ENCODE data around the gene EGR4.

EGR4 gene

DNA sequence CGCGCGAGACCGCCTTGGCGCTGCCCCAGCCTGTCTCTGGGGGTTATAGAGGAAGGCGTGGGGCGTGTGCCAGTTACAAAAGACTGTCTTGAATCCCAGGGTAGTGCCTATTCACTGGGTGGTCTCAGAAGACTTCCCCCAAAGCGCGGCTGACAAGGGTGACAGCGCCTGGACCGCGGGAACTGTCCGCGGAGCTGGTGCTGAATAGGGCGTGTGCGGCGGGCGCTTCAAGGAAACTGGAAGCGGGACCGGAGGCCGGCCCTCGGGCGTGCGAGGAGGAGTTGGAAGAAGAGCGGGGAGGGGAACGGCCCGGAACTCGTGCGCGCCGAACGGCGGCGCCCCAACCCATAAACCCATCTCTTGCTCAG, 2.3 kb downstream of the EGR4 start:
- no peaks in the 10 kb centered on the region for H3K4me1 ChIP-seq (ENCODE audit: low read depth, poor library complexity, severe bottlenecking)
- no peak overlapping the region for H3K4me3 ChIP-seq (IDR thresholded peaks at IDR 0.05; ENCODE audit: insufficient read depth, low read depth, low read length)
- H3K4me2 ChIP-seq, result no peak overlapping the region
- H4K20me1 ChIP-seq (ENCODE audit: insufficient read depth), result no peaks in the 10 kb centered on the region
- no peaks in the 10 kb centered on the region for H3K36me3 ChIP-seq (ENCODE audit: insufficient read depth)
- H3K9ac ChIP-seq, result no peak overlapping the region
- H3K27ac ChIP-seq, result no peak overlapping the region
- TF ChIP-seq, protein P1, sequence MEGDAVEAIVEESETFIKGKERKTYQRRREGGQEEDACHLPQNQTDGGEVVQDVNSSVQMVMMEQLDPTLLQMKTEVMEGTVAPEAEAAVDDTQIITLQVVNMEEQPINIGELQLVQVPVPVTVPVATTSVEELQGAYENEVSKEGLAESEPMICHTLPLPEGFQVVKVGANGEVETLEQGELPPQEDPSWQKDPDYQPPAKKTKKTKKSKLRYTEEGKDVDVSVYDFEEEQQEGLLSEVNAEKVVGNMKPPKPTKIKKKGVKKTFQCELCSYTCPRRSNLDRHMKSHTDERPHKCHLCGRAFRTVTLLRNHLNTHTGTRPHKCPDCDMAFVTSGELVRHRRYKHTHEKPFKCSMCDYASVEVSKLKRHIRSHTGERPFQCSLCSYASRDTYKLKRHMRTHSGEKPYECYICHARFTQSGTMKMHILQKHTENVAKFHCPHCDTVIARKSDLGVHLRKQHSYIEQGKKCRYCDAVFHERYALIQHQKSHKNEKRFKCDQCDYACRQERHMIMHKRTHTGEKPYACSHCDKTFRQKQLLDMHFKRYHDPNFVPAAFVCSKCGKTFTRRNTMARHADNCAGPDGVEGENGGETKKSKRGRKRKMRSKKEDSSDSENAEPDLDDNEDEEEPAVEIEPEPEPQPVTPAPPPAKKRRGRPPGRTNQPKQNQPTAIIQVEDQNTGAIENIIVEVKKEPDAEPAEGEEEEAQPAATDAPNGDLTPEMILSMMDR (conservative IDR thresholded peaks at IDR 0.05; ENCODE audit: low read depth, low read length), result no peak
- no peaks in the 10 kb centered on the region for H3K79me2 ChIP-seq (ENCODE audit: insufficient read depth, low read depth)
- peaks cover 28% of the 10 kb centered on the region; the same call in 1 of the 2 replicates for H3K27me3 ChIP-seq (ENCODE audit: insufficient read depth, low read depth)
- no peak overlapping the region for H2AFZ ChIP-seq (ENCODE audit: low read depth)

DNA sequence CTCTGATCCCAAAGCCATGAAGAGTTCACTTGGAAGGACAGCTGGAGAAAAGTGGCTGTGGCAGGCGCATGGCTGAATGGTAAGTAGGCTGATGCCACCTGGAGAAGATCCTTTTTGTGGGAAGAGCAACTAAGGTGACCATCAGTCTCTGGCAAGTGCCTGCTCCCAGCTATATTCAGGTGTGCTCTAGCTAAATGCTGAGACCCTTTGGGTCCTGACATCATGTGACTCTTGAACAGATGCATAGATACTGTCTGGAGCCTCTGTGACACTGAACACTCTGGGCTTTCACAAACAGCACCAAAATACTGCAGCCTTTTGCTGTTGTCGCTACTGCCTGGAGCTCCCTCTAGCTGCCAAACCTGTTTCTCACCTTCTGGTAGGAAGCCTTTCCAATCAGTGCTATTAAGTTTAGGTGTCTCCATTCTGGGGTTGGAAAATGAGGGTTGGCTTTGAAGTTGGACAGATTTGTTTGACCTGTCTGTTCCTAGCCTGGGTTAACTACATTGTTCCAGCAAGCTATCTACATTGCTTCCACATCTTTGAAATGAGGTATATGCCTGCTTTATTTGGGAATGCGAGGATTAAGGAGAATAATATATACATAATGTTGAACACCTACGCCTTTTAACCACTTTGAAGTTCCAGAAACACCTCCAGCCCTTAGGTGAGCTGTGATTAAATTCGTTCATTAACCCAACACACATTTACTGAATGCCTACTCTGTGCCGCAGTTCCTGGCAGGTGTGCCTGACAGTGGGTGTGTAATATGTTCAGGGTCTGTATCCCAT, 3.1 kb downstream of the EGR4 start:
- no peak overlapping the region for H3K4me3 ChIP-seq (IDR thresholded peaks at IDR 0.05; ENCODE audit: insufficient read depth, low read depth, low read length)
- no peak overlapping the region for H3K9ac ChIP-seq
- TF ChIP-seq, protein P1 (conservative IDR thresholded peaks at IDR 0.05; ENCODE audit: low read depth, low read length), result peak; percentile 83
- no peak overlapping the region for H3K27ac ChIP-seq
- H3K4me1 ChIP-seq (ENCODE audit: low read depth, poor library complexity, severe bottlenecking), result peaks cover 5% of the 10 kb centered on the region
- no peak overlapping the region for H3K4me2 ChIP-seq
- H3K27me3 ChIP-seq (ENCODE audit: insufficient read depth, low read depth), result peaks cover 20% of the 10 kb centered on the region; the same call in 1 of the 2 replicates
- no peak overlapping the region for H2AFZ ChIP-seq (ENCODE audit: low read depth)
- H3K79me2 ChIP-seq (ENCODE audit: insufficient read depth, low read depth), result no peaks in the 10 kb centered on the region
- no peaks in the 10 kb centered on the region for H4K20me1 ChIP-seq (ENCODE audit: insufficient read depth)
- H3K36me3 ChIP-seq (ENCODE audit: insufficient read depth), result no peaks in the 10 kb centered on the region

DNA sequence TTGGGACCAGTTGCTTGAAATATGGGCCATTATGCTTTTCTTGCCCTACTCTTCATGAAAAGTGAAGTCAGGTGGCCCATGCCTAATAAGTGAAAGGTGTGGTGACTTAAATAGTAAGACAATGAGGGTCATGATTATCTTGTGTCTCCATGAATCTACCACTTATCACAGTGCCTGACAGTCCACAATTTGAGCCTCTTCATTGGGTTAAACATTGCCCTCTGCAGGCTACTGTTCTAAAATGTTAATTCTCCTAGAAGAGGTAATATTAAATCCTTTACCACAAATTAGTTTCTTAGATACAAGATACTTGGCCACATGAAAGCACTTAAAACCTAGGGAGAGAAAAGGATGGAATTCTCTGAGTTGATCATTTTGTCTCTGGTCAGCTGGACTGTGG, 4.0 kb downstream of the EGR4 start:
- TF ChIP-seq, protein P1 (conservative IDR thresholded peaks at IDR 0.05; ENCODE audit: low read depth, low read length), result no peak
- Histone ChIP-seq H3K36me3 (ENCODE audit: insufficient read depth) (no peaks in the 10 kb centered on the region), H3K27me3 (ENCODE audit: insufficient read depth, low read depth) (peaks cover 16% of the 10 kb centered on the region; the same call in 1 of the 2 replicates)

DNA sequence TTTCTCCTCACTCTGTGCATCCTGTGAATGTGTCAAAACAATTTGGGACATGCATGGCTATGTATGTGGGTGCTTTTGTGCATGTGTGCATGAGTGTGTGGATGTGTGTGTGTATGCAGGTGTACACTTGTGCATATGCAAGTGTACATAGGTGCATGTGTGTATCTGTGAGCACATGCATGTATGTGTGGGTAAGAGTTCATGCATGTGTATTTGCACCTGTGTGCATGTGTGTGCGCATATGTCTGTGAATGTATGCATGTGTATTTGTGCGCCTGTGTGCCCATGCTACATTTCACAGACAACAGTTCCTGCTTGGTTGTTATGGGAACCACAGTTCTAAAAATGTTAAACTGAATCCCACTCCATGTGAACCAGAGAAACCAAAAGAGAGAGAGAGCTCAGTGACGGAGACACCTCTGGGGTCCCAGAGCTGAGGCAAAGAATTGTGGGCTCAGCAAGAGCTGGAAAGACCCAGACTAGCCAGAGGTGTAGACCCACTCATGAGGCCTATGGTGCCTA, 7.2 kb downstream of the EGR4 start:
- Histone ChIP-seq H3K4me3 (IDR thresholded peaks at IDR 0.05; ENCODE audit: insufficient read depth, low read depth, low read length) (no peak overlapping the region), H3K36me3 (ENCODE audit: insufficient read depth) (no peaks in the 10 kb centered on the region), H2AFZ (ENCODE audit: low read depth) (no peak overlapping the region), H3K79me2 (ENCODE audit: insufficient read depth, low read depth) (peaks cover 28% of the 10 kb centered on the region), H3K4me2 (0 out of 2 replicates have a peak overlapping the region, but pooled peaks have one; percentile 39), H4K20me1 (ENCODE audit: insufficient read depth) (peaks cover 3% of the 10 kb centered on the region; the same call in 1 of the 2 replicates), H3K4me1 (ENCODE audit: low read depth, poor library complexity, severe bottlenecking) (peaks cover 15% of the 10 kb centered on the region), H3K27me3 (ENCODE audit: insufficient read depth, low read depth) (no peaks in the 10 kb centered on the region), H3K27ac (no peak overlapping the region), H3K9ac (no peak overlapping the region)
- TF ChIP-seq, protein P1 (conservative IDR thresholded peaks at IDR 0.05; ENCODE audit: low read depth, low read length), result no peak

More for the DNA sequence above, 4.0 kb downstream of the EGR4 start:
- no peak overlapping the region for H3K27ac ChIP-seq
- no peaks in the 10 kb centered on the region for H3K79me2 ChIP-seq (ENCODE audit: insufficient read depth, low read depth)
- H3K4me2 ChIP-seq, result no peak overlapping the region
- H4K20me1 ChIP-seq (ENCODE audit: insufficient read depth), result no peaks in the 10 kb centered on the region
- no peak overlapping the region for H3K9ac ChIP-seq
- H3K4me3 ChIP-seq (IDR thresholded peaks at IDR 0.05; ENCODE audit: insufficient read depth, low read depth, low read length), result no peak overlapping the region
- H2AFZ ChIP-seq (ENCODE audit: low read depth), result no peak overlapping the region
- peaks cover 10% of the 10 kb centered on the region for H3K4me1 ChIP-seq (ENCODE audit: low read depth, poor library complexity, severe bottlenecking)
